Hindlimb muscle (tissue), 1 donor: ENCODE results near the gene LORICRIN. TPM values are rescaled to one million over a fixed set of nuclear protein-coding genes. Genes with fewer than 3 reads are reported as not detected.
"Not testable (repeated sequence)": the region's sequence is repeated elsewhere in the genome, so short reads cannot be mapped to it uniquely, and the experiment has no call there.

Experiments used
- DNase-seq: peaks from one replicate; pipeline ENCODE4 v3.0.0-alpha.2; 2013
- polyA plus RNA-seq: library from polyadenylated mRNA; unstranded; fragments of 120-200 nt; gene quantifications from one replicate; pipeline ENCODE4 v1.2.1, GENCODE V29; 2013; ENCODE audit not compliant: insufficient read length

LORICRIN gene, protein sequence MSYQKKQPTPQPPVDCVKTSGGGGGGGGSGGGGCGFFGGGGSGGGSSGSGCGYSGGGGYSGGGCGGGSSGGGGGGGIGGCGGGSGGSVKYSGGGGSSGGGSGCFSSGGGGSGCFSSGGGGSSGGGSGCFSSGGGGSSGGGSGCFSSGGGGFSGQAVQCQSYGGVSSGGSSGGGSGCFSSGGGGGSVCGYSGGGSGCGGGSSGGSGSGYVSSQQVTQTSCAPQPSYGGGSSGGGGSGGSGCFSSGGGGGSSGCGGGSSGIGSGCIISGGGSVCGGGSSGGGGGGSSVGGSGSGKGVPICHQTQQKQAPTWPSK
- polyA plus RNA-seq, result not detected

GRCh38 chr1:153259387-153259786 is at the start of gene LORICRIN:
LORICRIN (plus strand) TSS chr1:153259687; CDS start chr1:153260950, 1,263 bp downstream.
- DNase-seq, result no peak

DNA sequence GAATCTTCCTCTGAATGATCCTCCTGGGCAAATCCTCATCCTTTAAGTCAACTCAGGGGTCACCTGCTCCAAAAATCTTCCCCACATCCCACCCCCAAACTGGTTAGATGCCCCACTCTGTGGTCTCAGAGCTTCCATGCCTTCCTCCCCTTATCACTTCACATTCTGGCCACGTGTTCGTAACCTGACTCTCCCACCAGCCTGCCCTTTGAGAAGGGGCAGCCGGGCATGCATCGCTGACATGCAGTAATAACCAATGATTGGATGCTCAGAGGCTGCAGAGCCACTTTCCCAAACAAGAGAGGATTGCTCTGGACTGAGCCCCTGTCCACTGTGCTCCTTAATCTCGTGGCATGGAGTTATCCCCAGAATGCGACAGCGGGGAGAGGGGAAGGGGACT is 49.3 kb upstream of the LORICRIN start:
- DNase-seq, result no peak

DNA sequence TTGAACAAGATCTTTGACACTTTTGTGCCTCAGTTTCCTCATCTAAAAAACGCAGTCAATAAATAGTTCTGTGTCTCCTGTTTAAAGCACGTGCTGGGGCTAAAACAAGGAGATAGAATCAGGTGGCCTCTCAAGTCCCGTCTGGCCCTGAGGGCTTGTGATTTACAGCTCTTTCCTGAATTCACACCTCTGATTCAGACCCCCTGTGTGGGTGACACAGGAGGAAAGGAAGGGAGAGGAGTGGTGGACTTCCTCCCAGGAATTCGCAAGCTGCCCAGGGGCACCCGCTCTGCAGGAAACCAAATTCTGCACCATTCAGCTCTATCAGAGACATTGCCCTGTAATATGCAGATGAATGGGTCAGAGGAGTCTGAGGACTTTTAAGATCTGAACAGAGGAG is 47.3 kb upstream of the LORICRIN start:
- DNase-seq, result no peak

GRCh38 chr1:153213519-153213918 is 46.0 kb upstream of the LORICRIN start:
- DNase-seq, result no peak

DNA sequence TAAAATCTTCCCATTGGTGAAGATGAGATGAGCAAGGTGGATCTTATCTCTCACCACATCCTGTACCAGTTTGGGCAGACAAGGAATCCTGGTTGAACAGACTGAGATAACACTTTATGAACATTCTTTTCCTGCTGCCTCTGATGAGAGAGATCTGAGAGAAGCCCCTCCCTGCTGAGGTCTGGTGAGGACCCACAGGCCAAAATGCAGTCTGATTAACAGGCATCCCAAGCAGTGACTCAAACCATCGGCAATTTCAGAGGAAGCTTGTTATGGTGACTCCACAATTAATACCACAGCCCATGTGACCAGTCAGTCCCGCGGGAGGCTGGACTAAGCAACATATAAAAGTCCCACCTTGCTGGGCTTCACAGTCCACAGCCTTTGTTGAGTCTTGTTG is 42.3 kb upstream of the LORICRIN start, which contains the start of gene PRR9:
PRR9 (plus strand) TSS at position 373 of the 400 bp plus-strand sequence. CDS start 561 bp downstream, outside the sequence.
- no peak for DNase-seq

DNA sequence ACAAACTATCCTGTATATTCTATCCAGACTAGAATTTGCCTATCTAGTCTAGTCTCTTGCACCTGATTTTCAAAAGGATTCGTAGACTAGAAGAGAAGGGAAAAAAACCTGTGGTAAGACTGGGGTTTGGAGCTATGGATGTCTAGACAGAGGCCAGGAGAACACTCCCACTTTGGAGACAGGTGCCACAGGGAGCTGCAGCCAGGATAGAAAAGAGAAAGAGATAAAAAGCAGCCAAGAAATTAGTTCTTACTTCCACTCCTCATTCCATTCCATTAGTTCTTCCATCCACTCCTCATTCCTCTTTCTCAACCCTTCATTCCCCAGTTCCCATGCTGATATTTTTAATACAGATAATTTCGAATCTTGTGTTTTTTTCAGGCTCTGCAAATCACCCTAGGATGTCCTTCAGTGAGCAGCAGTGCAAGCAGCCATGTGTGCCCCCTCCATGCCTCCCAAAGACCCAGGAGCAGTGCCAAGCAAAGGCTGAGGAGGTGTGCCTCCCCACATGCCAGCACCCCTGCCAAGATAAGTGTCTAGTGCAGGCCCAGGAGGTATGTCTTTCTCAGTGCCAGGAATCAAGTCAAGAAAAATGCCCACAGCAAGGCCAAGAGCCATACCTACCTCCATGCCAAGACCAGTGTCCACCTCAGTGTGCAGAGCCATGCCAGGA is 41.6 kb upstream of the LORICRIN start:
- no peak for DNase-seq

- no peak for DNase-seq
These were observed 38.7 kb upstream of the LORICRIN start for GRCh38 chr1:153220606-153221303.

- DNase-seq, result peak; percentile 9
These were observed 36.2 kb upstream of the LORICRIN start for GRCh38 chr1:153223040-153223891.

DNA sequence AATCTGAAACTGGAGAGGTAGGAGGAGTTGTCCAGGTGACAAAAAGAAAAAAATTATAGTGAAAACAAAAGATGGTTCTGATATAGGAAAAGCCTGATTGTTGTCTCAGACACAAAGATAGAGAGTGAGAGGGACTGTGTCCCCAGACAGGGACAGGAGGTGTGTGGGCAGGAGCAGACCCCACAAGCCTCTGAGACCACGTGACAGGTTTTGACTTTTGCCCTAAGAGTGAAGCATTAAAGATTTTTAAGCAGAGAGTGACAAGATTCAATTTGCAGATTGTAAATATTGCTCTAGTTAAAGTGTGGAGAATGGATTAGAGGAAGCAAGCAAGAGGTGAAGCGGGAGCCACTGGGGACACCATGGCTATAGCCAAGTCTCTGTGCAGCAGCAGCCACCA is 31.7 kb upstream of the LORICRIN start:
- no peak for DNase-seq

DNA sequence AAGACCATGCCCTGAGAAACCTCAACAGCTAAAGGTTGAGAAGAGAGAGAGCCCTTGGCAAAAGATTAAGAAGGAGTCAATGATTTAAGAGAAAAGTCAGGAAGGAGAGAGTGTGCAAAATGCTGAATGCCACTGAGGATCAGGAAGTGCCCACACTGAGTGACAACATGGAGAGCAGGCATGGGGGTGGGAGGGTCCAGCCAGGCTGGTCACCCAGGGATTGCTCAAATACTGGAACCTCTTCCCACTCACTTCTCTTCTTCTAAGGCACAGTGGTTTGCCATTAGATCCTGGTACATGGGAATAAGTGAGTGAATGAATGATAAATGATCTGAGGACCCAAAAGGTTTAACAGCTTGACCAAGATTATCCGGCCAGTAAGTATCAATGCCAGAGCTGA is 31.0 kb upstream of the LORICRIN start:
- DNase-seq, result no peak

DNA sequence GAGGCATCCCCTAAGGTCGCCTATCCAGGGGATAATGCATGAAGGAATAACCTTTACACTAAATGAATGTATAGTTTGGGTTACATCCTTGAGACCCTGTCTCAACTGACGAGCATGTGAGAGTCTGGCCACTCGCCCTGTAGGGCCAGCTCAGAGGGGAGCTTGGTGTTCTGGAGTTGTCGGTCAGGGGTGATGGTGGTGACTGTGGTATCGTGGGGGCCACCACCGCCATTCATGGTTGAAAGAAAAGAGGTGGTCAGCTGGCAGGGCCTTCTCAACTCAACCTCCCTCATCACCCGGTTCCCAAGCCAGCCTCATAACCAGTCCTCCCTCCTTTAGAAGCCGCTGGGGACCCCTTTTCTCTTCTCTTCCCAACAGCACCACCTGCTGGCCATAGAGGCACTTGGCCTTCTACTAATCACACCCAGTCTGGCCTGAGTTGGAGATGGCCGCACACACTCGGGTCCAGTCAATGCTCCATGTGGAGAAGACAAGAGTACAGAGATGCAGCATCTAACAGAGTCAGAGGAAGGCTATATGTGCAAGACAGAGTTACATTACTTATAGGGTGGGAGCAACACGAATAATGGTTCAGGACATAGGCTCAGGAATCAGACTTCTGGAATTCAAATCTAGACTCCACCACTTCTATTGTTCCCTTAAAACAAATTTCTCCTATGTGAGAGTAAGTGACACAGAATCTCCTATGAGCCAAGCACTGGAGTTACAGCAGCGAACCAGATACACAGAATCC is 30.2 kb upstream of the LORICRIN start:
- not testable (repeated sequence) for DNase-seq

GRCh38 chr1:153231363-153231762 is 28.1 kb upstream of the LORICRIN start:
- DNase-seq, result no peak

DNA sequence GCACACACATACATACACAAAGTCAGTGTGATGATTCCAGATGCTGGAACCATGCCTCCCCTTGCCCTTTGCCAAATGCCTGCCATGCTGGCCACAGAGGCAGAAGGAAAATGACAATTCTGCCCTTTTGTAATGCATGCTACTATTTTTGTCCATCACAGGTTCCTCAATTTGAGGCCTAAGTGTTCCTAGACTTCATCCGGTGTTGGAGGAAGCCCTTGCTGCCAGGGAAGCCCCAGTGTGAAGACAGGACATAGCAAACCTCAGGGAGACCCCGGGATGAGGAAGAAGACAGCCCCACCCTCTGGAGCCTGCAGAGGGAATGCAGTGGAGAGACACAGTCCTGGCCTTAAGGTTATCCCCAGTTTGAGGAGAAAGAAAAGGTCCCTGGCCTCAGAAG is 27.7 kb upstream of the LORICRIN start:
- DNase-seq, result no peak

GRCh38 chr1:153232553-153232952 is 26.9 kb upstream of the LORICRIN start:
- DNase-seq, result no peak

GRCh38 chr1:153233448-153233847 is 26.0 kb upstream of the LORICRIN start:
- no peak for DNase-seq

DNA sequence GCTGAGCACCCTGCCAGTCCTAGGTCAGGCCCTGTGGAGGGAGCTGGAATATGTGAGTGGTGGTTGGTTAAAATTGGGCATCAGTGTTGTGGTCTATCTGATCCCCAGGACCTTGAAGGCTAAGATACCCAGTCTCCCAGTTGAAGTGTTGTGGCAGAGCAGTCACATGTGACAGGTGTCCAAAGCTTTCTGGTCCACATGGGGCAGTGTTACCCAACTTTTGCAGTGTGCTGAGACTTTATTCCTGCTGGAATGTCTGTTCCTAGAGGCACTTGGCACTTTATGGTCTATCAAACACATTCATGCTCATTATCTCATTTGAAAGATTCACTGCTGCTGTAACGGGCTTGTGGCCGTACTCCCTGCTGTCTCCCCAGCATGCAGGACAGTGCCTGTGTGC is 21.0 kb upstream of the LORICRIN start:
- no peak for DNase-seq

DNA sequence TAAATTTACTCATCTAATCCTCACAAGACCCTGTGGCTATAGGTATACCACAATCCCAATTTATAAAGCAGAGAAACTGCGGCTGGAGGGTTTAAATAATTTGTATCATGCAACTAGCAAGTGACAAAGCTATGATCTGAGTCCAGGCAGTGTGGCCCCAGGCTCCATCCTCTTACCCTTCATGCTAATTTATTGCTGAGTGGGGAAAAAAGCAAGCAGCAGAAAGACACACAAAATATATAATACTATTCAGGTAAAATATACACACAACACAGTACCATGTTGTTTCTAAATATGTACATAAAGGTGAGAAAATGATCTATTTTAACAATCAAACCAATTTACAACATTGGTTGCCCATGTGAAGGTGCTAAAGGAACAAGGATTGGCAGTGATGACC is 17.3 kb upstream of the LORICRIN start:
- no peak for DNase-seq

GRCh38 chr1:153245466-153245865 is 14.0 kb upstream of the LORICRIN start:
- no peak for DNase-seq

- no peak for DNase-seq
These were observed 13.5 kb upstream of the LORICRIN start for GRCh38 chr1:153246018-153246417.

DNA sequence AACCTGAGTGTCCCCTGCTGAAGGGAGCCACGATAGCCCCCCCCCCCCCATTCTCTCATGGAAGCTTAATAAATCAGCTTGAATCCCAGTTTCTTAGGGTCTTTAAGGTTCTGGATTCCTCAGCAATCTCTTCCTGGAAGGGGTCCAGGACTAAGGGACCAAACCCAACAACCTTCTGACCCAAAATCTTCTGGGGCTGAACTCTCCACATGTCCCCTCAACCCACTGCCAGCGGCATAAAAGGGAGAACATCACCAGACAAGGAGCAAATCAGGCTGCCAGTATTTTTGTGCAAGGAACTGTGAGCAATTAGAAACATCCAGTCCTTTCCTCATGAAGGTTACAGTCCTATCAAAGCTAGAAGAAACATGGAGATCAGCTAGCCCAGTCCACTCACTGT is 12.7 kb upstream of the LORICRIN start:
- DNase-seq, result no peak

DNA sequence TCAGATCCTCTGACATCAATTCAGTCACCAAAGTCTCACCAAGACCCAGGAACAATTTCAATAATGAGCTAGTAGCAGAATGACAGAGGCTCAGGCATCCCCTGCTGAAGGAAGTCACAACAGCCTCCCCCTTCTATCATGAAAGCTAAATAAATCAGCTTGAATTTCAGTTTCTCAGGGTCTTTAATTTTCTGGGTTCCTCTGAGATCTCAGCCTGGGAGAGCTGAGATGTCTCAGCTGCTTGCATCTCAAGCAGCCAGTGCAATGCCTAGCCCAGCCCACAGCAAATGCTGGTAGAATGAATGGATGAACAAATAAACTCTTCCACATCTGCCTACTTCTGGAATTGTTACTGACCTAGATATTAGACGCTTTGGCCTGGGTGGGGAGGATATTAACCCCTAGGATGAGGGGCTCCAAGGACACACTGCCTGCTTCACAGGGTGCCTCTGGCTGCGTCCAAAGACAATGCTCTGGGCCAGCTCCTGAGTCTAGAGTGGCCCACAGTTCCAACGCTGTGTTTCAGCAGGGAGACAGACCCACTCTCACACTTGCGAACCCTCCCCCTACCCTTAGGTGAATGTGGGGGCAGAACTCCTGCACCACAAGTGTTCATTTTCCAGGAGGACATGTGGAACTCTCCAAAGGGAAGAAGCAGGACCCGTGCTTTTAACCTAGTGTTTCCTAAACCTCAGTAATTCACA is 11.2 kb upstream of the LORICRIN start:
- DNase-seq, result no peak
